Duodenal mucosa (tissue), 2 donors: Measurements from ENCODE around the gene MOB2.
"Not testable (repeated sequence)": the region's sequence is repeated elsewhere in the genome, so short reads cannot be mapped to it uniquely, and the experiment has no call there.

Experiments
- H3K27ac ChIP-seq: one replicate; pipeline ENCODE4 v1.7.0; 2013; ENCODE audit warnings: low read depth, low read length
- H3K27me3 ChIP-seq, 2 donors: one replicate each; pipeline ENCODE4 v1.7.0; 2013; ENCODE audit warnings: low read length in 2 of 2, control low read depth in 1 of 2; ENCODE audit not compliant: insufficient read depth in 2 of 2, control insufficient read depth in 1 of 2
- H3K36me3 ChIP-seq, 2 donors: one replicate each; pipeline ENCODE4 v1.7.0; 2013; ENCODE audit warnings: low read length in 2 of 2, control low read depth in 1 of 2; ENCODE audit not compliant: insufficient read depth in 2 of 2, control insufficient read depth in 1 of 2
- H3K4me1 ChIP-seq, 2 donors: one replicate each; pipeline ENCODE4 v1.7.0; 2013; ENCODE audit warnings: low read length in 2 of 2, control low read depth in 1 of 2; ENCODE audit not compliant: insufficient read depth in 2 of 2, control insufficient read depth in 1 of 2
- H3K4me3 ChIP-seq, 2 donors: one replicate each; pipeline ENCODE4 v1.7.0; 2013; ENCODE audit warnings: low read length in 2 of 2, low read depth in 1 of 2
- H3K9ac ChIP-seq, 2 donors: one replicate each; pipeline ENCODE4 v1.7.0; 2013; ENCODE audit warnings: low read length in 2 of 2, low read depth in 1 of 2
- H3K9me3 ChIP-seq, 2 donors: one replicate each; pipeline ENCODE4 v1.7.0; 2013; ENCODE audit warnings: low read length in 2 of 2, control low read depth in 1 of 2; ENCODE audit not compliant: control insufficient read depth in 1 of 2

The MOB2 gene

DNA sequence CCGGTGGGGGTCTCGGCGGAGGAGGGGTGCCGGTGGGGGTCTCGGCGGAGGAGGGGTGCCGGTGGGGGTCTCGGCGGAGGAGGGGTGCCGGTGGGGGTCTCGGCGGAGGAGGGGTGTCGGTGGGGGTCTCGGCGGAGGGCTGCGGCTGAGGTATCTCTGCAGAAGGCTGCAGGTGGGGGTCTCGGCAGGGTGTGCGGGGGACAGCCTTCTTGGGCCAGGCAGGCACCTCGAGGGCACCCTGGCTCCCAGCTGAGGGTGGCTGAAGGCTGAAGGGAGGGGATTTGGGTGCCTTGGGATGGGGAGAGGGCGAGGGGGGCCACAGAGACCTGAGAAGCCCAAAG lies 51.1 kb downstream of the MOB2 start:
- not testable (repeated sequence) for H3K36me3 ChIP-seq, H3K9me3 ChIP-seq, H3K27ac ChIP-seq, H3K4me1 ChIP-seq, H3K4me3 ChIP-seq, H3K27me3 ChIP-seq, H3K9ac ChIP-seq

DNA sequence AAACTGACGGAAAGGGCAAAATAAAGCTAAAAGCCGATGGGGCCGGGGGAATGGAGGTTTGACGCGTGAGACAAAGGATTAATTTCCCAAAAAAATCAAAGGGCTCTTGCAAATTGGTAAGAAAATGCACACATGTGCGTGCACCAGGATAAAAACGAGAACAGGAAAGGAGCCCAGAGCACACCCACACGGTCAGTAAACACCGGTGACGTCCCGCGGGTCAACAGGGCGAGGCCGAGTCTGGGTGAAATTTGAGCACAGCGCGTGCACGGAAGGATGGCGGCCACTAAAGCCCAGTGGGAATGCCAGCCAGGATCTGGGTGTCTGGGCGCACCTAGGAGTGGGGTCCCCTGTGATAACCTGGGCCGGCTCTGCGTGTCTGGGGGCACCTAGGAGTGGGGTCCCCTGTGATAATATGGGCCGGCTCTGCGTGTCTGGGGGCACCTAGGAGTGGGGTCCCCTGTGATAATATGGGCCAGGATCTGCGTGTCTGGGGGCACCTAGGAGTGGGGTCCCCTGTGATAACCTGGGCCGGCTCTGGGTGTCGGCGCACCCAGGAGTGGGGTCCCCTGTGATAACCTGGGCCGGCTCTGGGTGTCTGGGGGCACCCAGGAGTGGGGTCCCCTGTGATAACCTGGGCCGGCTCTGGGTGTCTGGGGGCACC lies 52.5 kb downstream of the MOB2 start:
- Histone ChIP-seq H3K4me3 (no peak overlapping the region), H3K9ac (no peak overlapping the region), H3K27ac (no peak overlapping the region), H3K9me3 (no peaks in the 10 kb centered on the region), H3K36me3 (no peaks in the 10 kb centered on the region), H3K4me1 (no peaks in the 10 kb centered on the region), H3K27me3 (peaks cover 0 to 3% of the 10 kb centered on the region in 2 donors)

DNA sequence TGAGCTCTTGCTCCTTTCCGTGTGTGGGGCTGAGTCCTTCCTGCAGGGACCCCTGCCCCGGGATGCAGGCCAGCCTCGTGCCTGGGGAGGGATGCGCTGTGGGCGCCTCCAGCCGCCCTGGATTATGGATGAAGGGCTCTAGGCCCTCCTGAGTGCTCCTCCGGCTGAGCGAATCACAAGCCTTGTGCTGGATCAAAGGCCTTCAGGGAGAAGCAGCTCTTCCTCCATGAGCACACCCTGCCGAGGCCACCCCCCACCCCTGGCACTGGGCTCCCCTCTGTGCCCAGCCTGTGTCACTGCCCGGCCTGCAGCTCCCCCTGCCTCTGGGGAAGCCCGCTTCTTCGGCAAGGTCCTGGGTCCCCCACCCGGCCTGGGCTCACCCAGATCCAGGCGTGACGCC lies 53.0 kb downstream of the MOB2 start:
- Histone ChIP-seq H3K36me3 (no peaks in the 10 kb centered on the region), H3K4me1 (no peaks in the 10 kb centered on the region), H3K27me3 (peaks cover 0 to 3% of the 10 kb centered on the region in 2 donors), H3K9me3 (peaks cover 0 to 5% of the 10 kb centered on the region in 2 donors), H3K4me3 (no peak overlapping the region), H3K27ac (no peak overlapping the region), H3K9ac (no peak overlapping the region)

DNA sequence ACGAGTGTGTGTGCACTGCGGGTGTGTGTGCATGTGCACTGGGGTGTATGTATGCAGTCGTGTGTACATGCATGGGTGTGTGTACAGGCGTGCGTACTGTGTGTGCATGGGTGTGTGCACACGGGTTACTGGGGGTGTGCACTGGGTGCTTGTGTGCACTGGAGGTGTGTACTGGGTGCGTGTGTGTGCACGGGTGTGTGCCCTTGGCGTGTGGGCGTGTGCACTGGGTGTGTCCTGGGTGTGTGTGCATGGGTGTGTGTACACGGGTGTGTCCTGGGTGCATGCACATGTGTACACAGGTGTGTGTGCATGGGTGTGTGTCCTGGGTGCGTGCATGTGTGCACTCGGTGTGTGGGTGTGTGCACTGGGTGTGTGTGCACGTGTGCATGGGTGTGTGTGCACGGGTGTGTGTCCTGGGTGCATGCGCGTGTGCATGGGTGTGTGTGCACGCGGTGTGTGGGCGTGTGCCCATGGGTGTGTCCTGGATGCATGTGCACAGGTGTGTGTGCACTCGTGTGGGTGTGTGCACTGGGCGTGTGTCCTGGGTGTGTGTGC lies 57.7 kb downstream of the MOB2 start:
- Histone ChIP-seq H3K27ac (no peak overlapping the region), H3K9ac (no peak overlapping the region), H3K36me3 (no peaks in the 10 kb centered on the region), H3K4me3 (no peak overlapping the region), H3K9me3 (peaks cover 0 to 5% of the 10 kb centered on the region in 2 donors), H3K4me1 (no peaks in the 10 kb centered on the region), H3K27me3 (no peaks in the 10 kb centered on the region)

DNA sequence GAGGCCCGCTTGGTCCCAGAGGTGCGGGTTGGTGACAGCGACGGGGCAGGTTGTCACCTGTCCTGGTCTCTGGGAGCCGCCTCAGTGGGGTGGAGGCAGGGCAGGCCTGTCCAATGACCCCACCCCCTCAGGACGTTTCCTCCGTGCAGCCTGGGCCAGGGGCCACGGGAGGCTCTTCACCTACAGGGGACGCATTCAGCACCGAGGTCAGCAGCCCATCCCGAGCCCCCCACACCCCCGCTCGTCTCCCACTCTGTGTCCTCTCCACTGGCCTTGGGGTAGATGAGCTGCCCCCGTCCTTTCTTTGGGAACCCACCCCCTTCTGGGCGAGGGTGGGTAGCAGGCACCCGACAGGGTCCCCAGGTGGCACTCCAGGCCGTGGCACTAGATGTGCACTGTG lies 61.1 kb downstream of the MOB2 start:
- Histone ChIP-seq H3K9me3 (peaks cover 0 to 5% of the 10 kb centered on the region in 2 donors), H3K36me3 (no peaks in the 10 kb centered on the region), H3K9ac (no peak overlapping the region), H3K27me3 (no peaks in the 10 kb centered on the region), H3K4me3 (no peak overlapping the region), H3K27ac (no peak overlapping the region), H3K4me1 (no peaks in the 10 kb centered on the region)

DNA sequence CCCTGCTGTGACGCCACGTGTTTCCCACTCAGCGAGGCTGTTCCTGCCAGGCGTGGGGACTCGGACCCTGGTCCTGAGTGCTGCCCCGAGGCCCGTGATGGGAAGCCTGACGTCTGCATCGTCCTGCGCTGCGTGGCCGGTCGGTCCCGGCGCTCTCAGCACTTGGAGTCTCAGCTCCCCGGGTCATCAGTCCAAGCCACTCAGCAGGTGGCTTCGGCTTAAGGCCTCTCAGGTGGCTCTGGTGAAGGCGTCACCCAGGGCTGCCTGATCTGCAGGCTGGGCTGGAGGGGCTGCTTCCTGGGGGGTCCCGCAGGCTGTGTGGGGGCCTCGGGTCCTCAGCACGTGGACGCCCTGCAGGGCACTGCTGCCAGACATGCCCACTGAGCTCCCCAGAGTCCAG lies 61.6 kb downstream of the MOB2 start:
- Histone ChIP-seq H3K9ac (no peak overlapping the region), H3K4me1 (no peaks in the 10 kb centered on the region), H3K27me3 (no peaks in the 10 kb centered on the region), H3K36me3 (no peaks in the 10 kb centered on the region), H3K4me3 (no peak overlapping the region), H3K27ac (no peak overlapping the region), H3K9me3 (peaks cover 0 to 5% of the 10 kb centered on the region in 2 donors)

DNA sequence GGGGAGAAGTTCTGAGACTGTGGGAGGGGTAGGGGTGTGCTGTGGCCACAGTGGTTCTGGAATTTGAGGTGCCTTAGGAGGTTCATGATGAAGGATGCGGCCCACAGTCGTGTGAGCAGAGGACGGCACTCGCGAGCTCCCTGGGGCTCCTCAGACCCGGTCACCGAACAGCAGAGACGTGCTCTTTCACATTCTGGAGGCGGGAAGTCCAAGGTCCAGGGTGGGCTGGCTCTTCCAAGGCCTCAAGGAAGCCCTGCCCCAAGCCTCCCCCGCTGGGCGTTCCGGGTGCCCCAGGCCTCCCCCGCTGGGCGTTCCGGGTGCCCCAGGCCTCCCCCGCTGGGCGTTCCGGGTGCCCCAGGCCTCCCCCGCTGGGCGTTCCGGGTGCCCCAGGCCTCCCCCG lies 63.2 kb downstream of the MOB2 start:
- H3K27ac ChIP-seq, H3K9me3 ChIP-seq, H3K9ac ChIP-seq, H3K27me3 ChIP-seq, H3K36me3 ChIP-seq, H3K4me3 ChIP-seq, H3K4me1 ChIP-seq: not testable (repeated sequence)

DNA sequence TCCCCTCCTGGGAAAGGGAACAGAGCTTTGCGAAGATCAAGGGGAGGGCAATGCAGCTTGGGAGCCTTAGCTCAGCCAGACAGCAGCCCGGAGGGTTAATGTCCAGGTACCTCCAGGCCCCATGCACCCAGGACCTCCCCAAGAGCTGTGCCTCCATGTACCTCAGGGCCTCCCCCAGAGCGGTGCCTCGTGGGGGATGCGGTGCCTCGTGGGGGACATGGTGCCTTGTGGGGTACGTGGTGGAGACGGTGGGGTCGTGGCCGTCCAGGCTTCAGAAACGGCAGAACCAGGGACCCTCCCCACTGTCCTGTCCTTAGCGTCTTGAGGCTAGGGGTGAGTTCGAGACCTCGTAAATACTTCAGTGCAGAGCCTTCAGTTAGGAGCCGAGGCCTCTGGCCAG lies 63.6 kb downstream of the MOB2 start:
- no peak overlapping the region for H3K9ac ChIP-seq
- no peaks in the 10 kb centered on the region for H3K36me3 ChIP-seq
- H3K9me3 ChIP-seq: peaks cover 9 to 13% of the 10 kb centered on the region in 2 donors
- H3K4me1 ChIP-seq: no peaks in the 10 kb centered on the region
- H3K4me3 ChIP-seq: no peak overlapping the region
- H3K27ac ChIP-seq: no peak overlapping the region
- no peaks in the 10 kb centered on the region for H3K27me3 ChIP-seq

DNA sequence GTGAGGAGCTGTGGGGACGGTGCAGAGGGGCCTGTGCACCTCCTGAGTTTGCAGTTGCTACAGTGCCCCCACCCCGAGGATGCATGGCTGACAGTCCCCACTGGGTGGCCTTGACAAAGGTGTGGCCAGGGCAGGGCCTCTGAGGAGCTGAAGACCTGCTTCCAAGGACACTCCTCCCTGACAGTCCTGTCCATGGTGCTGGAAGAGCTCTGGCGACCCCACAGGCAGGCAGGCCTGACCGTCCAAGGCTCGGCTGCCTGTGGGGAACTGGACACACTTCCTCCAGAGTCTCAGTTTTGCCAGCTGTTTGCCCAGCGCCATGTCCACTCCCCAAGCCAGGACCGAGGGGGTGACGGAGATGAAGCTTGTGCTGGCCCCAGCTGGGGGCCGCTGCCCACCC lies 64.1 kb downstream of the MOB2 start:
- Histone ChIP-seq H3K9ac (no peak overlapping the region), H3K4me1 (no peaks in the 10 kb centered on the region), H3K27me3 (no peaks in the 10 kb centered on the region), H3K4me3 (no peak overlapping the region), H3K36me3 (no peaks in the 10 kb centered on the region), H3K27ac (no peak overlapping the region), H3K9me3 (peaks cover 10 to 15% of the 10 kb centered on the region in 2 donors)

DNA sequence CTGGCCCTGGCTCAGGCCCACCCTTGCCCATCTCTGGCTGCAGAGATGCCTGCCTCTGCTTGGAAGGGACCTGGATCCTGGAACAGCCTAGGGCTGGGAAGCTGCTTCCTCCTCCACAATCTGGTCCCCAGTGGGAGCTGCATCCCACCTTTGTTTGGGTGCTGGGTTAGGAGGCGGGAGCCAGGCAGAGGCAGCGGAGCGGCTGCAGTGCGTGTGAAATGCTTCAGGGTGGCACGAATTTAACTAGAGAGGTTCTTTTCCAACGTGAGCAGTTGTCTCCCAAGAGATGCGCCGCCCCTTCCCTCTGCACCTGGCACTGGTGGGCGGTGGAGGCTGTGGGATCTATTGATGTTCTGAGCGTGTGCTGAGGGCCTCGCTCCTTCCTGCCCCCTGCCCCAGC lies 65.3 kb downstream of the MOB2 start:
- no peak overlapping the region for H3K9ac ChIP-seq
- no peak overlapping the region for H3K27ac ChIP-seq
- H3K9me3 ChIP-seq: peaks cover 19 to 20% of the 10 kb centered on the region in 2 donors
- no peak overlapping the region for H3K4me3 ChIP-seq
- H3K27me3 ChIP-seq: no peaks in the 10 kb centered on the region
- H3K36me3 ChIP-seq: no peaks in the 10 kb centered on the region
- no peaks in the 10 kb centered on the region for H3K4me1 ChIP-seq
